NT2/D1 (cell line): ENCODE data around the gene PRKAB1.

ENCODE experiments used
- DNase-seq: peaks from one replicate; pipeline ENCODE4 v3.0.0-alpha.2; 2011; ENCODE audit warnings: low read depth, low spot score
- H3K27me3 ChIP-seq: 2 replicates; pipeline ENCODE4 v1.6.0; 2011; ENCODE audit warnings: mild to moderate bottlenecking; ENCODE audit not compliant: insufficient read length, insufficient read depth
- H3K36me3 ChIP-seq: 2 replicates; pipeline ENCODE4 v1.6.1; 2011; ENCODE audit warnings: mild to moderate bottlenecking, low read length, mixed read lengths; ENCODE audit not compliant: insufficient read depth, insufficient read length
- H3K4me1 ChIP-seq: 2 replicates; pipeline ENCODE4 v1.5.1; 2011; ENCODE audit not compliant: insufficient read depth, insufficient read length
- H3K4me3 ChIP-seq: 2 replicates; pipeline ENCODE4 v1.5.1; 2011; ENCODE audit warnings: low read depth; ENCODE audit not compliant: insufficient read length
- H3K9ac ChIP-seq: 2 replicates; pipeline ENCODE4 v1.6.0; 2011; ENCODE audit warnings: low read depth; ENCODE audit not compliant: insufficient read length
- H3K9me3 ChIP-seq: 2 replicates; pipeline ENCODE4 v1.5.1; 2011; ENCODE audit warnings: mild to moderate bottlenecking, low read length; ENCODE audit not compliant: insufficient read depth
- SUZ12 ChIP-seq: IDR thresholded peaks from 2 replicates; pipeline ENCODE4 v1.6.1; 2011; ENCODE audit not compliant: insufficient read length, insufficient read depth; ENCODE audit errors: extremely low read depth
- YY1 ChIP-seq: IDR thresholded peaks from 2 replicates; pipeline ENCODE4 v1.6.1; 2011; ENCODE audit not compliant: insufficient read length, insufficient read depth
- ZNF274 ChIP-seq: IDR thresholded peaks from 2 replicates; pipeline ENCODE4 v1.6.1; 2011; ENCODE audit warnings: mild to moderate bottlenecking, low read depth, low read length

PRKAB1 gene

GRCh38 chr12:119727600-119728443 is 59.9 kb downstream of the PRKAB1 start:
- Histone ChIP-seq H3K27me3 (no peaks in the 10 kb centered on the region), H3K9ac (no peak overlapping the region), H3K36me3 (peaks cover 39% of the 10 kb centered on the region), H3K4me1 (no peaks in the 10 kb centered on the region), H3K4me3 (no peak overlapping the region), H3K9me3 (no peaks in the 10 kb centered on the region)
- TF ChIP-seq SUZ12 = no peak
- no peak for TF ChIP-seq ZNF274
- TF ChIP-seq YY1 = no peak
- no peak for DNase-seq

GRCh38 chr12:119728444-119728745 is 60.5 kb downstream of the PRKAB1 start:
- no peaks in the 10 kb centered on the region for H3K4me1 ChIP-seq
- no peak overlapping the region for H3K9ac ChIP-seq
- H3K36me3 ChIP-seq = peaks cover 43% of the 10 kb centered on the region
- TF ChIP-seq SUZ12 = no peak
- no peak for DNase-seq
- H3K9me3 ChIP-seq = no peaks in the 10 kb centered on the region
- H3K27me3 ChIP-seq = no peaks in the 10 kb centered on the region
- no peak overlapping the region for H3K4me3 ChIP-seq

GRCh38 chr12:119729871-119730270 is 61.9 kb downstream of the PRKAB1 start:
- DNase-seq = no peak
- H3K27me3 ChIP-seq = no peaks in the 10 kb centered on the region
- H3K36me3 ChIP-seq = peaks cover 58% of the 10 kb centered on the region
- no peak for TF ChIP-seq ZNF274
- no peak for TF ChIP-seq YY1
- TF ChIP-seq SUZ12 = no peak
- no peak overlapping the region for H3K4me3 ChIP-seq
- no peak overlapping the region for H3K9ac ChIP-seq
- H3K9me3 ChIP-seq = no peaks in the 10 kb centered on the region
- no peaks in the 10 kb centered on the region for H3K4me1 ChIP-seq

- H3K9me3 ChIP-seq = no peaks in the 10 kb centered on the region
- no peaks in the 10 kb centered on the region for H3K4me1 ChIP-seq
- no peak for DNase-seq
- no peak overlapping the region for H3K4me3 ChIP-seq
- no peak overlapping the region for H3K9ac ChIP-seq
- TF ChIP-seq YY1 (no peak), ZNF274 (no peak), SUZ12 (no peak)
- H3K36me3 ChIP-seq = peaks cover 60% of the 10 kb centered on the region
- no peaks in the 10 kb centered on the region for H3K27me3 ChIP-seq
These were observed 62.4 kb downstream of the PRKAB1 start for GRCh38 chr12:119730381-119730780.
